NOMO-1 treated with dmso at 0.1 percent for 144 hours (cell line): ENCODE results near the gene SERGEF.

Experiments
- DNase-seq: peaks from one replicate; lab custom pipeline; 2025; ENCODE audit not compliant: unreplicated experiment; lab: John Stamatoyannopoulos, UW

The SERGEF gene

DNA sequence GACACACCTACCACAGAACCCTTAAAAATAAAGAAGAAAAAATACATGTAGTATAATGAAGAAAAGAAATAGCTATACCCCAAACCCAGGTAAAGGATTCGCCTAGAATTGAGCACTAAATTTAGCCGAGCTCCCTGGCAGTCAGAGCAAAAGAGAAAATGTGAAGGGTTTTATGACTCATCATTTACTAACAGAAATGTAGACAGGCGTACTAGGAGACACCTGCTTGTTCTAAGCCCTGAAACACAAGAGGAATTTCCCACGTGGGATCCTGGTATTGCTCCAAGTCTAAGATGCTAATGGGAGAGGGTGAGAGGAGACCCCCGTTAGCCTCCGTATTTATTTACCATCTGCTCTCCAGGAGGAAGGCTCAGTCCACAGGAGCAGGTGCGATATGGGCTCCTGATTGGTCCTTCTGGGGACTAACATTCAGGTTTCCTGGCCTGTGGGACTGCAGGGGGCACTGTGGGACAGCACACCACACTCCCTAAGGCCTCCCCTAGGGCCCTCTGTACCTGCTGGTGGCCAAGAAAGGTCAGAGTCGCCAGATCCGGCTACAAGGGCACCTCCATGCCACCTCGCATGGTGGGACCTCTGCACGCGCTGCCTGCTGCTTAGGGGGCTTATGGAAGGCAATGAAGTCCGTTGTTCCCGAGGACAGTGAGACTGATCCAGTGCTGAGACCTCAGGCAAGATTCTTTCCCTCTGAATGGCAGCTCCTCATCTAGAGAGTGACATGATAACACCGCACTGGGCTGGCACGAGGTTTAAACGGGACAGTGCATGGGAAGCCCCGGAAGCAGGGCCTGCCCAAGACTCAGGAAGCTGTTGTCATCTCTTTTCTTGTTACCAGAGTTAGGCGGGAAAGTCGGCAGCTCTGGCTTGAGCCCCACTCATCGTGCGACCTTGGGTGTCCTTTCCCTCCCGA, 252.5 kb downstream of the SERGEF start:
- peak; percentile 25 for DNase-seq

DNA sequence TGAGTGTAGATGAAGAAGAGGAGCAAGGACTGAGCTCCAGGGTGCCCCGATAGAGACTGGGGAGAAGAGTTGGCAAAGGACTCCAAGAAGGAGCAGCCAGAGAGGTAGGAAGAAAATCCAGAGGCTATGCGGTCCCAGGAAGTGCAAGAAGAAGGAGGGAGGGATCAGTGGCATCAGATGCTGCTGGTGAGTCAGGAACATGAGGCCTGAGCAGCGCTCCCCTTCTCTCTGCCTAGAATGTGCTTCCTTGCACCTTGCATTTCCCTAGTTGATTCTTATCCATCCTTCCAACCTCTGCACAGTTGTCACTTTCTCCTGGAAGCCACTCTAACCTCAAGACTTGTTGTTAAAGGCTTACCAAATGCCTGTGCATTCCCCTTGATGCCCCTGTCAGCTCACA, 257.0 kb downstream of the SERGEF start:
- no peak for DNase-seq

DNA sequence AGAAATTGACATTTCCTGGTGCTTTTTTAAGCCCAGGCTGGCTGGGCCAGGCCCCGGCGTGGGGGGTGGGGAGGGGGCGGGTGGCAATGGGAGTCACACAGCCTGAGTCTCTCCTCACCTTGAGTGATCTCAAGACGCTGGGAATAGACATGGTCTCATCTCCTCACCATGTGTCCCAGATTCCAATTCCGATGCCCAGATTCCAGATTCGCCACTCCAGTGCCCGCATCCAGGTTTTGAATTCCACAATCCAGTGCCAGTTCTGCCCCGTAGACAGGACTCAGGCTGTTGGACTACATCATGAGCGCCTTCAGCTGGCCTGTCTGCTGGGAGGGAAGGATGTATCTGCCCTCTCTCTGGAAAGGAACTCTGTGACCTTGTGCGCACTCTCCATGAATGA, 259.2 kb downstream of the SERGEF start:
- DNase-seq = no peak

GRCh38 chr11:17753153-17753552, 259.7 kb downstream of the SERGEF start:
- DNase-seq = no peak

DNA sequence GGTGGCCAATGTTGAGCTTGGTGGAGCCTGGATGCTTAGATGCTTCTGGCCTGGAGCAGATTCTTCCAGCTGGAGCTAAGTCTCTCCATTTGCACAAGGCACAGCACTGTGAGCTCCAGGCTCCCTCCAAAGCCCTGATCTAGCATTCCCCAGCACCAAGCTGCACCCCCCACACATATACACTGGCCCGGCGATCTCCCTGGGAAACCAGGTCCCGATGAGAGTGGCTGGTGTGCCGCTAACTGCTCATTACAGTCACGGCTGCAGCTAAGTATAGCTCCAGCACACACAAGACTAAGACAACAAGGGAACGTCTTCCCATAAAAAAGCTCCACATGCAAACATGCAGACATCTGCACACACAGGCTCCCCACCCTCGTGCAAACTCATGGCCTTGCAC, 260.7 kb downstream of the SERGEF start:
- no peak for DNase-seq

GRCh38 chr11:17751558-17751957, 261.3 kb downstream of the SERGEF start:
- DNase-seq = no peak

GRCh38 chr11:17750801-17751165, 262.1 kb downstream of the SERGEF start:
- no peak for DNase-seq

DNA sequence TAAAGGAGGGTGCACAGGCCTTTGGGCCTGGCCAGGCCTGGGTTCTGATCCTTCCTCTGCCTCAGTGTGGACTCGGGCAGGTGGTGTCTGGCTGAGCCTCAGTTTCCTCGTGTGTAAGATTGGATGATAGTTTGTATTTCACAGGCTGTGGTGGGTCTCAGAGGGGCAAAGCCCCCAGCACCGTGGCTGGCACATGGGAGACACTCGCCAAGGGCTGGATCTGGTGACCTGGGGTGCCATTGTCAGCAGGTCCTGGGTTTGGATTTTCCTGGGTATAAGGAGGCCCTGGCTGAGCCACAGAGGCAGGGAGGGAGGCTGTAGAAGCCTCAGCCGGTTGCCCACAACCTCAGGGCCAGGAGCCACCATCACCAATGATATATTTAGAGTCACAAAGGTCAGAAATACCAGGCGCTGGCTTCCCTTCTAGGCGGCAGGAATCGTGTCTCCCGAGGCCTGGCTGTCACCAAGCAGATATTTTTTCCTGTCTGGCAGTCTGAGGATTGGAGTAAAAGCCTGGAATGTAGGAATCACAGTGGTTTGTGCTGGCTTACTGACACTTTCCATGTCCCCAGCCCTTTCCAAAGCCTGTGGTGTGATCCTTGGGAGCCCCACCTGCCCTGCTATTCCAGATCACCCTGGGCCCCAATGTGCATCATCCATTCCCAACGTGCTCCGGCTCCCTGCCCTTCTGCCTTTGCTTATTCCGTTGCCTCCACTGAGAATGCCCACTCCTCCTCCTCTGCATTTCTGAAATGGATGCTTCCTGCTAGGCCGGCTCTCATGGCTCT, 262.6 kb downstream of the SERGEF start:
- no peak for DNase-seq

GRCh38 chr11:17748761-17749721, 263.8 kb downstream of the SERGEF start:
- no peak for DNase-seq

DNA sequence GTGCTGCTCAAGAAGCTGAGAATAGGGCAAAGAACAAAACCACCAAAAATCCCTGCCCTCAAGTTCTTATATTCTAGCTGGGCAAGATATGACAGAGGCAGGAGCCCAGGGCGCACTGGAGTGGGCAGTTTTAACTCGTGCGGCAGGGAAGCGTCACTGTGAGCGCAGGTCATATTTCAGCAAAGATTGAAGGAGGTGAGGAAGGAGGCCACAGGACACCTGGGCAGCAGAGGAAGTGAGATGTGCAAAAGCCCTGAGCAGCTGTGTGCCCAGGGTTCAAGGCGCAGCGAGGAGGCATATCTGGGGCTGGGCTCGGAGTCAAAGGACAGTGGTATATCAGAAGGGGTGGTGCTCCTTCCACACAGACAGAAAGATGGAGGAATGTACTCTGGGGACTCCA, 264.8 kb downstream of the SERGEF start:
- no peak for DNase-seq

DNA sequence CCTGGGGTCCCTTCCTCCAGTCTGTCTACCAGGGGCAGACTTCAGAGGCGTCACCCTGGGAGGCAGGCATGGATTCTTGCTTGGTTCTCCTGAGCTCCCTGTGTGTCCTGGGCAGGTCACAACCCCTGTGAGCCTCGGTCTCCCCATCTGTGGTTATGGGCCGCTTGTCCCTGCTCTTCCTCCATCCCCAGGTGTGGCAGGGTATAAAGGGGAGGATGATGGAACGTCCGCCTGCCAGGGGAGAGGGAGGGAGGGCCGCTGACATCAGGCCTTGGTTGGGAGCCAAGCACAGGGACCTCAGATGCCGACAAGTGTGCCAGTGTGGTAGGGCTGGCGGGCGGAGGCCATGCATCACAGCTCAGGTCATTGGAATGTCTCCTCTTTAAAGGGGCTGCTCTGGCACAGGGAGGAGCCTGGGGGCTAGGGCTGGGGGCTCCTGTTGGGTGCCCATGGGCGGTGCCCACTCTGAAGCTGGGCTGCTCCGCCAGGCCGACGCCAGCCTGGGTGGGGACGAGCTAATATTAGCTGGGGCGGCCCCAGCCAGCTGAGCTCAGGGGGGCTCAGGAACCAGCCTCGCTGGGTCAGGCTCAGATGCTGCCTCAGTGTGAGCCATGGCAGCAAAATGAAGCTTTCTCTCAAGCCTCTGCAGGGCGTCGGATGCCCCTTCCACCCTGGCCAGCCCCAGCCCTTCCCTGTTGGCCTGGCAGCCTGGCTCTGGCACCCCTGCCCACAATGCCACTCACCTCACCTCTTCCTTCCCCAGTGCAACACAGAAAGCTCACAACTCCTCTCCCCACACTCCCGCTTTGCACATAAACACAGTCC, 265.5 kb downstream of the SERGEF start:
- no peak for DNase-seq

DNA sequence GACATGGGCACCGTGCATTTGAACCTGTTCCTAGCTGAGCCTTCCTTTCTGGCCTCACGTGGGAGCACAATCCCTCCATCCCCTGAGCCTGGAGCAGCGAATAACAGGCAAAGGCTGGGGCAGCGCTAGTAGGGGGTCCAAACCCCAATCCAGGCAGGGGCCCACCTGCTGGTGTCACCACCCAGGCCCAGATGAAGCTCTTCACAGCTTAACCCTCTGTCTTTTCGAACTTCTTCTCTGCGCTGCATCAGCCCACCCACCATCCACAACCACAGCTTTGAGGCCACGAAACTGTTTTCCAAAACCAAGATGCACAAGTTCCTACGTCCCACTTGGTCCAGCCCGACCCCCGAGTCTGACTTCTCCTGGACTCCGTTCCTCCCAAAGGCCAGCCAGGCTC, 266.8 kb downstream of the SERGEF start:
- DNase-seq = no peak

GRCh38 chr11:17745023-17745772, 267.6 kb downstream of the SERGEF start:
- no peak for DNase-seq

GRCh38 chr11:17744151-17744940, 268.5 kb downstream of the SERGEF start:
- DNase-seq = no peak

- DNase-seq = no peak
Observed at GRCh38 chr11:17743808-17744119, 269.1 kb downstream of the SERGEF start.

- no peak for DNase-seq
Observed at GRCh38 chr11:17743026-17743807, 269.6 kb downstream of the SERGEF start.

DNA sequence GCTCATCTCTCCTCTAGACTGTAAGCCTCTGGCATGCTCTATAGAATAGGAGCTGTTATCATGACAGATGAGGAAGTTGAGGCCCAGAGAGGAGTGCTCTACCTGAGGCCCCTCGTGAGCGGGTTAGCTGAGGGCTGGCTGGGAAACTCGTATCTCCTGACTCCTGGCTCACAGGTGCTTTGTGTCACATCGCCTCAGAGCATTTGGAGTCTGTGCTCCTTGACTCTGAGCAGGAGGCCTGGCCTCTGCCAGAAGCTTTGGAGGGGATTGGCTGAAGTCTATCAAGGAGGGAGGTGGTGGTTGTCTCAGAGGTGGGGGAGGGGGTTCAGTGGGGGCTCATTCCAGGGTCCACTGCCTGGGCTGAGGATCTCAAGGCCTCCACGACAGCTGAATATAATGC, 270.8 kb downstream of the SERGEF start:
- DNase-seq = no peak

- no peak for DNase-seq
Observed at GRCh38 chr11:17741487-17741886, 271.4 kb downstream of the SERGEF start.
